Fibroblast of skin of back (primary cell): ENCODE results near the gene TNIK.
A peak's percentile ranks its signal among the peaks of the same experiment; 100 is the strongest.
"Not testable (repeated sequence)": the region's sequence is repeated elsewhere in the genome, so short reads cannot be mapped to it uniquely, and the experiment has no call there.

ENCODE experiments used
- DNase-seq: peaks from one replicate; pipeline ENCODE4 v3.0.0-alpha.2; 2013

TNIK gene

DNA sequence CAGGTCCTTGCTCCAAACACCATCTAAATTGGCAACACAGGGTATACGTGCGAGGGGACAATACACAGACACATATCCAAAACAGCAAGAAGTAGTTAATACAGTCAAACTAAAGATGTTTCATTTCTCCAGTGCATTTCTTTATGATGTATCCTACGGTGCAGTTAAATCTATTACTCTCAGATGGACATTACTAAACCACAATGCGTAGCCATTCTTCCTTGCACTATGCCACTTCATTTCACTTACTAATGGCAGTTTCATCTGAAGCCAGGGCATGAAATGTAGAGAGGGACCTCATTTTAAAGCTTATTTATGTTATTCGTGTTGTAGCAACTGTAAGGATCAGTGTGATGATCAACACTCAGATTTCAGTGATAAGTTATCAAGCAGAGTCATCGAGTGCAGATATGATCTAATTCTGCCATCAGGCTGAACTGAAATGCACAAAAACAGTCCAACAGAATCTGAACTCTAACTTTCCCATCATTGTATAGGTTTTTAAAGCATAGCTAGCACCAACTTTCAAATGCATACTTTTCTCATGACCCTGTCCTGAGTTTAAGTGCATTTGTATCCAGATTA, 14.5 kb downstream of the TNIK start:
- no peak for DNase-seq

DNA sequence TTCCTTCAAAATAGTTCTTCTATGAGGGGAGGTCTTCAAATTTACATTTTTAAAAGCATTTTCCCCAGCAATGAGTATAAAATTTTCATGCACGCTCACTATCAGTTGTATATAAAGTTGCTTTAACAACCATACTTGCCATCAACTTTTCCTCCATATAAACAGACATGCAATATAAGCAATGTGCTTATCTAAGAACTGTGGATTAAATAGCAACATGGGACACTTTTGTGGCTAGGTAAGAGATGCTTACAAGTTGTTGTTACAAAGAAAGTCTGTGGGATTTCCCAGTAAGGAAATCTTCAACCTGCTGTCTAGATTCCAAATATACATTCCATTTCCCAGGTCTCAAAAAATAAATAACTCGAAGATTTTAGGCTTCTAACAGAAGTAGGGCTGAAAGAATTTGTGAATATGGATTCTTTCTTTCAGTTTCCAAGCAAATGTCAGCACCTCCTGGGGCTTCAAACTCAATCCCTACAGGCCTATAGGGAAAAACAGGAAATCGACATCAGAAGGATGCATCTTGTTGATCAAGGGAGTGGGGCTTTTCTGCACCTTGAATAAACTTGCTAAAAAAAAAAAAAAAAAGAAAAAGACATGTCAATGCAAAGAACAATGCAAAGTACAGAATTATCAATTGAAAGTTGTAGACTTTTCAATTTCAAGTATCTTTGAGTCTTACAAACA, 16.1 kb downstream of the TNIK start:
- DNase-seq, result no peak

DNA sequence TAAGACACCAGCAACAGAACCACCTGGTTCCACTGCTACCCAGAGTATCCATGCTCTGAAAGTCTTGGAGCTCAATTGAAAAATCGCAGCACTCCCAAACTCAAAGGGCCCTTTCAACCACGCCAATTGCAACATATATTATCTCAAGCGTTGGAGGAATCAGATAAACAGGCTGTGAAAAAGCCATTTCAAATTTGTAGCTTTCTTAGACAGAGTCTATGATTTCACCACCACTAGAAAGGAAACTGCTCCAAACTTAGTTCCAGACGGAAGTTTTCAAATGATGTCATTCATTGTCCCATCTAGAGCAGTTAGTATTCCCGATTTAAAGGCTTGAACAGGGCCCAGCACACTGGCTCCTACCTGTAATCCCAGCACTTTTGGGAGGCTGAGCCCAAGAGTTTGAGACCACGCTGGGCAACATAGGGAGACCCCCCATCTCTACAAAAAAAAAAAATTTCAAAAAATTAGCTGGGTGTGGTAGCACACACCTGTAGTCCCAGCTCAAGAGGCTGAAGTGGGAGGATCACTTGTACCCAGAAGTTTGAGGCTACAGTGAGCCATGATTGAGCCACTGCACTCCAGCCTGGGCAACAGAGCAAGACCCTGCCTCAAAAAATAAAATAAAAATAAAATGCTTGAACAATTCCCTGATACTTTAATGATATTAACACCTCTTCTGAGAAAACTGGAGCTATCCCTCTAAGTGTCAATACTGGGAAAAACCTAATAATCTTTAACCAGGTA, 16.8 kb downstream of the TNIK start:
- DNase-seq, result no peak

DNA sequence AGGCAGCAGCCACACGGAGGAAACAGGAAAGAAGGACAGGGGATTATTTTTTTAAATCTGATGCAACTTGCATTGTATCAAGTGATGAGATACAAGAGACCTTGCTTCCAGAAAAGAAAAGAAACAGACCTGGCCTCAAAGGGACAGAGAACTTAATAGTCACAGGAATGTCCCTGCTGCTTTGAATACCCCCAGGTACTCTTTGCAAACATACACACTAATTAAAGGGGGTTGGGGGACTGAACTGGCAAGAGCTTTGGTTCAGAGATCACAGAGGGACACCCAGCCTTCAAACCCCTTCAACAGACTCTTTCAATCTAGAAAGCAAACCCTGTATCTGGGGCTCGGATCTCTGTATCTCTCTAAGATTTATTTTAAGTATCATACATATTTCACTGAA, 18.0 kb downstream of the TNIK start:
- no peak for DNase-seq

DNA sequence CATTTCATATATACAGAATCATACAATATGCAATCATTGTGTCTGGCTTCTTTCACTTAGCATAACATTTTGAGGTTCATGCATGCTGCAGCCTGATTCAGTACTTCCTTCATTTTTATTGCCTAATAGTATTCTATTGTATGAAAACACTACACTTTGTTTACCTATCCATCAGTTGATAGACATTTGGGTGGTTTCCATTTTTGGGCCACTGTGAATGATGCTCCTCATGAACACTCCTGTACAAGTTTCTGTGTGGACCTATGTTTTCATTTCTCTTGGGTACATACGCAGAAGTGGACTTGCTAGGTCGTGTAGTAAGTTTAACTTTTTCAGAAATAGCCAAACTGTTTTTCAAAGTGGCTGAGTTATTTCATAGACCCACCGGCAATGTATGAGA, 18.8 kb downstream of the TNIK start:
- DNase-seq, result no peak

DNA sequence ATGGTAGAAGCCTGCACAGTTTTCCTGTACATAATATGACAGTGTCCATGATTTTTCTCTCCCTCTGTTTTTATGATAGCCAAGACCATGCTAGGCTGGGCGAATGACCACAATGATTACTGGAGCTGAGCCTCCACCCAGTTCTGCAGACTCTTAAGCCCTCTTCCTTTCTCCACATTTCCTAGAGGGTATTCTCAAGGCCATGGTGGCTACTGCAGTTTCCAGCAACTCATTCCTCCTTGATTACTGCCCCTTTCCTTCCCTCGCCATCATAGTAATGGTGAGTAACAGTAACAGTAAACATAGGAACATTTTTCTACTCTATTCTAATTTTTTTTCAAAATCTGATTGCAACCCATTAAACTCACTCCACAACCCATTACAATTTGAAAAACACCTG, 20.2 kb downstream of the TNIK start:
- no peak for DNase-seq

DNA sequence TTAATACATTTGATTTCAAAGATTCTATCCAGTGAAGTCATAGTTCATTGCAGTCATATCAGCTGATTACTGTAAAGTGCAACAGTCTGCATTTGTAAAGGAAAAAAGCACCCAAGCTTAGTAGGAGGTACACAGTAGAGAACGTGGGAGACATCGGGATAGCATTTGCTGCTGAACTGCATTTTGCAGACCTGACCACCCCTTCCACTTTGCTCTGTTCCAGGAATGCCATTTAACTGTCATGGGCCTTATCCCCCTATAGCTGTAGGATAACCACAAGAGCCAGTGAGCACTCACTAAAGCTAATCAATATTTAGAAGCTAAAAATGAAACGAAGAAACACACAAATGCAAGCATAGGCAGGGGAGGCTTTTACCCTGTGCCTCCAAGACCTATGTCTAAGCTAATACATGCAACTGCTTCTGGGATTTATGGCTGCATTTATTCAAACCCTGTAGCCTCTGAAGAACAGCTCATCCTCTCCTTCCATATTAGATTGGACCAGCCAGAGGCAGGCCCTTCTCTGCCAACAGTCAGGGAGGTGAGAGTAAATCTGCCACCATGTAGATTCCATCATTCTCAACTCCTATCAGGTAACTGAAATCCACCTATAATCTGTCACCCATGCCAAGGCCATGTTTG, 23.0 kb downstream of the TNIK start:
- DNase-seq, result no peak

DNA sequence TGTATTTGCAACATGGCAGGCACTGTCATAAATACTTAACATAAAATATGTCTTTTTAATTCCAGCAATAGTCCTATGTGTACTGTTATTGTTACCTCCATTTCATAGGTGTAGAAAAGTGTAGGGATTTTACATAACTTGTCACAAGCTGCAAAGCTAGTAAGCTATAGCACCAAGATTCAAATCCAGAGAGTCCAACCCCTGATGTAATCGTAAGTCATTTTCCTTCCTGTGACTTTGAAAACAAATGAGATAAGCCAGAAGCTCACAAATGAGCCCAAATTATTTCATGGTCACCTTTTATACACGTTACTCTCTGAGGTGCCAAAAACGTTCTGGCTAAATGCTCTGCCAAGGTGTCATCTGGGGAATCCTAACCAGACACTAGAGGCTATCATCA, 23.8 kb downstream of the TNIK start:
- no peak for DNase-seq

DNA sequence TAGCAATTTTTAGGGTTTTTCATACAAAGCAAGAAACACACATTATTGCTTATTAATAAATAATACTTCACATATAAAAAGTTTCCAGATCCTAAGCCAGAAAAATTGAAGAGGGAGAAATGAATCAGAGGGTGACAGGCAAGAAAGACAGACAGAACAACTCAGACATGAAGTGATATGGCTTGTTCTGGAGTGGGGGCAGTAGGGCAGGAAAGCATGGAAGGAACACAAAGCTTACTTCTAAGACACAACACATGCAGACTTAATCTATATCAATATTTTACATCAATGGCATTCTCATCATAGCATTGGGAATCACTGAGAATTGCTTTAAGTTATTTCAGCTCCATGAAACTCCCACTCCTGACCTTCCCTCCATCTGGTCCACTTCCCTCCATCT, 24.4 kb downstream of the TNIK start:
- no peak for DNase-seq

DNA sequence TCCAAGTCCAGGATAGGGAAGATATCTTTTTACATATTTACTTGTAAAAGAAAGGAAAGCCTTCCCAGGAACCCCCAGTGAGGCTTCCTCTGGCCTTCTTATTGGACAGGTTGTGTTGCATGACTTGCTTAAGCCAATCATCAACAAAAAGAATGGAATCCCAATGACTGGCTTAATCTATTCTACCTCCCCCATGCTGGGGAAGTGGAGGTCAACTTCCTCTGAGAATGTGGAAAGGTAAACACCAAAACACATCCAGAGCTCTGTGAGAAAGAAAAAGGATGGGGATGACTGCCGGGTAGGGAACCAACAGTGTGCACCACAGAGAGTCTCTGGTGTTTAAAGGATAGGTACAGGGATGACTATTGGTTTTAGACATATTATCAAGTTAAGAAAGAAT, 25.1 kb downstream of the TNIK start:
- DNase-seq, result no peak

DNA sequence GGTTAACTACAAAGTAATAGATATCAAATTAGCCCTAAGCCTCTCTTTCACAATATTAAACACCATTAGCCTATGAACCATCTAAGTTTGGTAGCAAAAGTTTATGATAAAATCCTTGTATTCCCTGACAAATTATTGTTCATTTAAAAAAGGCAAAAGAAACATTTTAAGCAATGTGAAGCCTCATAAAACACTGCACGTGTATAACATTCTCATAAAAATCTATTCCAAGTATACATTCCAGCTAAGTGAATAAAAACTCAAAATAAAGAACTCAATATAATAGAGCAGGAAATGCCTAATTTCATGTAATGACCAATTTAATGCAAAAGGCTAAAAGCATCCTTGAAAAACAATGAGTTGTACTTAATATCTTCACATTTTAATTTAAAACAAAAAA, 27.7 kb downstream of the TNIK start:
- no peak for DNase-seq

DNA sequence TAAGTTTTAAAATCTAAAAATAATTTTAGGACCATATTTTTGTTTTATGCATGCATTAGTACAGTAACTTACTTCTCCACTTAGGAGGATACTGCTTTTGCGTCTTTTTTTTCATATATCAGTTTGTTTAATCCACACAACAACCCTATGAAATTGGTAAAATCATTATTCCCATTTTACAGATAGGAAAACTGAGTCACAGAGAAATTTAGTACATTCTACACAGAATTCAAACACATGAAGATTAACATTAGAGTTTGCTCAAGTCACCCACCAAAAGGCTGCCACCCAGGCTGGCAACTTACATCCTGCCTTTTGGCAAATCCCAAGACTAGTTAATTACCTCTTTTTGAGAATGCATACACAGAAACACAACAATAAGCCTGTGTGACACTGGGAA, 28.7 kb downstream of the TNIK start:
- DNase-seq, result no peak

DNA sequence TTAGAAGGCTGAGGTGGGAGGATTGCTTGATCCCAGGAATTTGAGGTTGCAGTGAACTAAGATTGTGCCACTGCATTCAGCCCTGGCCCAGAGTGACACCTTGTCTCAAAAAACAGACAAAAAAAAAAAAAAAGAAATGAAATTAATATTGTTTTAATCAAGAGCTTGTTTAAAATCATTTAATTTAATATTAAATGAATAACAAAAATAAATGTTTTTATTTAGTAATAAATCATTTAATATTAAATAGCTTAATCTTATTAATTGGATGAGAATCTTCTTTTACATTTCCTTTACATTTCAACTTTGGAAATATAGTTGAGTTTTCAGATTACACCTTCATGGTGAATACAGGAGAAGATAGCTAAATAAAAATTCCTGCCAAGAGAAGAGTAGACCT, 29.7 kb downstream of the TNIK start:
- no peak for DNase-seq

DNA sequence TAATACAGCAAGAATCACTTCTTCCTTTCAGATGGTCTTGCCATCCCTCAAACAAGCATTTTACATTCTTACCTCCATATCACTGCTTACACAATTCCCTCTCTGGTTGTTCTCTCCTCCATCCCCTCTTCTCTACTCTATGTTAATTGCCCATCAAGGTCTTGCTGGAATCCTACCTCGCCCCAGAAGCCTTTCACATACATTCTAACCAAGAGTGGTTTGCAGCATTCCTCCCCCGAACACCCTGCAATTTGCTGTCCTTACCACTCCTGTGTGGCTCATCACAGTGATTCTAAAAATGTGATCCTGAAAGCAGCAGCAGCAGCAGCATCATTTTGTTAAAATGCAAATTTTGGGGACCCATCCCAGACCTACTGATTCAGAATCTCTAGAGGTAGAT, 30.6 kb downstream of the TNIK start:
- DNase-seq, result no peak

DNA sequence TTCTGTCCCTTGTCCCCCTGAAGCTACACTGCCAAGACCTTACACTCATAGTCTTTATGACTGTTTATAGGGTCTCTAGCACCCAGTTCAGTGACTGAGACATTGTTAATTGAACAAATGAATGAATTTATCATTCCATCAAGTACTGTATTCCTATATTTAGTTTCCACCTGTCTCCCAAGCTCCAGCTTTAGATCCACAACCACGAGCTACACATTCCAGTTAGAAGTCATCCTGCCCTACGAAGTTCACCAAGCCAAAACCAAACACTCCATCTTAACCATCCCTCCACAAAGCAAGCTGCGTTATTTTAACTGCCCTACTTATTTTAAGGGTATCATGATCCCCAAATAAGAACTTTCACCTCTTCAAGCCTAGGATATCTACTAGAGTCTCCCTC, 31.3 kb downstream of the TNIK start:
- no peak for DNase-seq

DNA sequence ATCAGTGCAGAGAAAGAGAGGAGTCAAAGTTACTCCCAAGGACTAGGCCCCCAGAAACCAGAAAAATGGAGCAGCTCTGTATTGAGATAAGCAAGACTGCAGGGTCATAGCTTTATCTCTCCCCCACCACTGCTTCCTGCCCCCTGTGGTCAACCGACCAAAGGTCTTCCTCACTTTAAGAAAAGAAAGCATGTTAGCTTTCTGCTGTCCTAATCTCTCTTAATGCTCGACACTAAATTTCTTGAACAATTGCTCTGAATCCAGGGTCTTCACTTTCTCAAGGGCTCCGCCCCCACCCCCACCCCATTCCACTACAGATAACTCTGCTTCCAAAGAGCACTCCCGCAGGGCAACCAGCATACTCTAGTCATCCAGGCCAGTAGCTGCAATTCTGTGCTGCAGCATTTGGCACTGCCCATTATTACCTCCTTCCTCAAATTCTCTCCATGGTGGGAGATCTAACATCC, 31.9 kb downstream of the TNIK start:
- DNase-seq, result no peak

DNA sequence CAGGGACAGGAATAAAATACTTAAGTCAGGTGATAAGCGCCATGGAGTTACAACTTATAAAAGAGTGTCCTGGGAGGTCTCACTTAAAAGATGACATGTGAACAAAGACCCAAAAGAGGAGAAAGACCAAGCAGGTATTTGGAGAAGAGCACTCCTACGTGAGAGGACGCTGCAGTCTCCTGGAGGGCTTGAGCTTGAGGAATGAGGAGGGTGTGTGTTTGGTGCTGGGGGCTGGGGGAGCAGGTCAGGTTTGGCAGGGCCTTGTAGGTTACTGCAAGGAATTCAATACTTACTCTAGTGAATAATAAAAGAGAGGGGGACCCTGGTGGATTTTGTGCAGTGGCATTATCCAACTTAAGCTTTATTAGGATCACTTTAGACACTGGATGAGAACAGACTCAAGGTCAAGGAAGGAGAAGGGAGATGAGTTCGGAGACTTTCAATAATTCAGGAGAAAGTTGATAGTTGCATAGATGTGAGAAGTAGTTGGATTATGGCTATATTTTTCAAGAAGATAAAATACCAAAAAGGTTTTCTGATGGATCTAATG, 32.4 kb downstream of the TNIK start:
- DNase-seq, result no peak

DNA sequence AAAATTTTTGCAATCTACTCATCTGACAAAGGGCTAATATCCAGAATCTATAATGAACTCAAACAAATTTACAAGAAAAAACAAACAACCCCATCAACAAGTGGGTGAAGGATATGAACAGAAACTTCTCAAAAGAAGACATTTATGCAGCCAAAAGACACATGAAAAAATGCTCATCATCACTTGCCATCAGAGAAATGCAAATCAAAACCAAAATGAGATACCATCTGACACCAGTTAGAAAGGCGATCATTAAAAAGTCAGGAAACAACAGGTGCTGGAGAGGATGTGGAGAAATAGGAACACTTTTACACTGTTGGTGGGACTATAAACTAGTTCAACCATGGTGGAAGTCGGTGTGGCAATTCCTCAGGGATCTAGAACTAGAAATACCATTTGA, 36.1 kb downstream of the TNIK start:
- DNase-seq, result not testable (repeated sequence)

DNA sequence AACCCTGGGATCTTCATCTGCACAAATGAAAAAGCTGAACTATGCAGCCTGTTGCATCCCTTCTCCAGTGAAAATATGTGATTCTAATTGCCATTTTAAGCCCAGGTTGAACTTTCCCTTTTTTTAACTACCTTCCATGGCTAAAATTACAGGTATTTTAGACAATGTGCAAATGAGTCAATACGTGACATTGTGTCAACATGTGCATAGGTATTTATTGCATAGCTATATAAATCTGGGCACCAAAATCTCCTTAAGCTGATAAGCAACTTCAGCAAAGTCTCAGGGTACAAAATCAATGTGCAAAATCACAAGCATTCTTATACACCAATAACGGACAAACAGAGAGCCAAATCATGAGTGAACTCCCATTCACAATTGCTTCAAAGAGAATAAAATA, 37.4 kb downstream of the TNIK start:
- not testable (repeated sequence) for DNase-seq

DNA sequence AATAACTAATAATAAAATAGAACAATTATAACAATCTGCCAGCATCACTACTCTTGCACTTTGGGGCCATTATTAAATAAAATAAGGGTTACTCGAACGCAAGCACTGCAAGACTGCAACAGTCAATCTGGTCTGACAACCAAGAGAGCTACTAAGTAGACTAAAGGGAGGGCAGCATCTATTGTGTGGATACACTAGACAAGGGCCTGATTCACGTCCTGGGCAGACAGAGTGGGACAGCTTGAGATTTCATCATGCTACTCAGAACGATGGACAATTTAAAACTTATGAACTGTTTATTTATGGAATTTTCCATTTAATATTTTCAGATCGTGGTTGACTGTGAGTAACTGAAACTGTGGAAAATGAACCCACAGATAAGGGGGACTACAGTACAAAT, 39.5 kb downstream of the TNIK start:
- no peak for DNase-seq

DNA sequence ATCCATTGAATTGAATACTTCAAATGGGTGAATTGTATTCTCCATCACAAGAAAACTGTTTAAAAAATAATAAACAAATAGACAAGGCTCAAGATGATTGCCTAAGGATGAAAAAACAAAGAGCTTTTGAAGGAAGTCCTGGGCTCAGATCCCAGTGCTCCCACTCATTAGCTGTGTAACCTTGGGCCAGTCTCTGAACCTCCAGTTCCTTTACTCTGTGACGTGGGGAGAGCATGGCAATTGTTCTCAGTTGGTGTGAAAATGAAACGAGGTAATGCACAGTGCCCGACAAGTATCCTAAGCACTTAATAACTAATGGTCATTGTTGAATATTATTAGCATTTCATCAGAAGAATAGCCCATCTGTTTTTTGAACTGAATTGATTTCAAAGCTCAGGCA, 40.7 kb downstream of the TNIK start:
- DNase-seq, result no peak

DNA sequence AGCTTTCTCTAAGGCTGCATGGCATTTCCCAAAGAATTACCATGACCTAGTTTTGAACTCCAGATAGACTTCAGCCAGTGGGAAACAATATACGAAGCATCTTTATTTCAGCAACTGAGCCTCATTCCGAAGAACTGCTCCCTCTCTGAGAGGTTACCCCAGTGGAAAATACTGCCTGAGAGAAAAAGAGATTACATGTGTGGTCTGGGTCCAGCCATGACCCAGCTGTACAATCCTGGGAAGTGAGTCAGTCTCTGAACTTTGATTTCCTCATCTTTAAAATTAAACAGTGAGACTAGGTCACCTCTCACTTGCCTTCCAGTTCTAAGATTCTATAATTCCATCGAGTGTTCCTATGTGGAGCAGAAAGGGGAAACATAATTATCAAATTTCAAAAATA, 42.4 kb downstream of the TNIK start:
- peak; percentile 73 for DNase-seq

DNA sequence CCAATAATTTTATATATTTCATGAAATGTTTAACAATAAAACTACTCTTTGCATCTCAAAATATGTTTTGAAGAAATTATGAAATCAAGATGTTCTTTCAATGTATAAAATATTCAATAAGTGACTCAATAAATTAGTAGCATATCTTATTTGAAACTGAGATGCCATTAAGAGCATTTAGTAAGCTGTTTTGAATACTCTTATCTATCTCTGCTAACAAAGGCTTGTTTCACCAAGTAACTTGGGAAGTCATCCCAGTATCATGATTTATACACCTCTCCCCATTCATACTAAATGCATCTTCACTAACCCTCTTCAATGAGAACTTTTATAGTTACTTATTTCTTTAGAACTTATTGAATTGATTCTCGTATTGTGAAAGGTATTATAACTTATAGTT, 43.1 kb downstream of the TNIK start:
- no peak for DNase-seq
